GM23338 (cell line): ENCODE measurements around the gene TRIM44. TPM values are rescaled to one million over a fixed set of nuclear protein-coding genes. Genes with fewer than 3 reads are reported as not detected.

Experiments used
- ATAC-seq: fragments of 200-7000 bp; cut with Tn5 transposase; 3 replicates; pipeline ENCODE4 v1.9.1; 2020
- DNase-seq: peaks from one replicate; pipeline ENCODE4 v3.0.0-alpha.2; 2015; ENCODE audit warnings: low spot score
- H2AFZ ChIP-seq: fragments of 200-600 bp; sonication (generic); 2 replicates; pipeline ENCODE4 v1.8.0; 2016; ENCODE audit warnings: antibody characterized with exemption, mild to moderate bottlenecking, moderate library complexity
- H3F3A ChIP-seq: fragments of 200-600 bp; sonication (generic); replicated peaks from 2 replicates; pipeline ENCODE4 v1.8.0; 2017; ENCODE audit warnings: antibody characterized with exemption, mixed run types, low read depth
- H3K27ac ChIP-seq: fragments of 200-600 bp; sonication (generic); 2 replicates; pipeline ENCODE4 v1.6.1; 2016; ENCODE audit warnings: low read depth
- H3K27me3 ChIP-seq: fragments of 200-600 bp; sonication (generic); 2 replicates; pipeline ENCODE4 v1.8.0; 2016; ENCODE audit warnings: mild to moderate bottlenecking, mixed run types, moderate library complexity; ENCODE audit not compliant: insufficient read depth
- H3K36me3 ChIP-seq: fragments of 200-600 bp; sonication (generic); 2 replicates; pipeline ENCODE4 v1.8.0; 2016; ENCODE audit warnings: mild to moderate bottlenecking; ENCODE audit not compliant: insufficient read depth
- H3K4me1 ChIP-seq: fragments of 200-600 bp; sonication (generic); 2 replicates; pipeline ENCODE4 v1.8.0; 2016; ENCODE audit warnings: mild to moderate bottlenecking, moderate library complexity; ENCODE audit not compliant: insufficient read depth
- H3K4me2 ChIP-seq: fragments of 200-600 bp; sonication (generic); 2 replicates; pipeline ENCODE4 v1.7.1; 2017; ENCODE audit warnings: mixed run types
- H3K4me3 ChIP-seq: fragments of 200-600 bp; sonication (generic); 2 replicates; pipeline ENCODE4 v1.6.1; 2016; ENCODE audit warnings: mixed run types
- H3K79me2 ChIP-seq: fragments of 200-600 bp; sonication (generic); replicated peaks from 2 replicates; pipeline ENCODE4 v1.8.0; 2017; ENCODE audit warnings: mild to moderate bottlenecking; ENCODE audit not compliant: insufficient read depth
- H3K9me2 ChIP-seq: fragments of 200-600 bp; sonication (generic); 2 replicates; pipeline ENCODE4 v1.8.0; 2017; ENCODE audit not compliant: insufficient read depth
- H4K20me1 ChIP-seq: fragments of 200-600 bp; sonication (generic); replicated peaks from 2 replicates; pipeline ENCODE4 v1.8.0; 2017; ENCODE audit warnings: mild to moderate bottlenecking; ENCODE audit not compliant: insufficient read depth
- H3K27ac Mint-ChIP-seq: 2 replicates; pipeline ENCODE4 v1.8.0; 2020; ENCODE audit warnings: inconsistent platforms, mild to moderate bottlenecking, moderate library complexity, mixed read lengths
- H3K27me3 Mint-ChIP-seq: 3 replicates; pipeline ENCODE4 v1.8.0; 2022; ENCODE audit warnings: low read depth, mild to moderate bottlenecking, moderate library complexity, mixed read lengths, inconsistent platforms; ENCODE audit not compliant: insufficient read depth, poor library complexity
- H3K36me3 Mint-ChIP-seq: 3 replicates; pipeline ENCODE4 v1.8.0; 2021; ENCODE audit warnings: low read depth, mild to moderate bottlenecking, inconsistent platforms, moderate library complexity, mixed read lengths
- H3K4me1 Mint-ChIP-seq: 3 replicates; pipeline ENCODE4 v1.8.0; 2020; ENCODE audit warnings: mild to moderate bottlenecking, inconsistent platforms, mixed read lengths
- H3K4me3 Mint-ChIP-seq: 3 replicates; pipeline ENCODE4 v1.8.0; 2021; ENCODE audit warnings: moderate library complexity, mild to moderate bottlenecking, inconsistent platforms, mixed read lengths
- H3K9me3 Mint-ChIP-seq: 3 replicates; pipeline ENCODE4 v1.8.0; 2020; ENCODE audit warnings: moderate library complexity, mild to moderate bottlenecking, inconsistent platforms, mixed read lengths
- CREB1 ChIP-seq: fragments of 250-450 bp; sonication (Bioruptor Pico); IDR thresholded peaks from 2 replicates; pipeline ENCODE4 v1.5.0; 2020; ENCODE audit warnings: low read depth, mild to moderate bottlenecking, moderate library complexity
- ZNF331 ChIP-seq: fragments of 250-450 bp; sonication (Bioruptor Pico); IDR thresholded peaks from 2 replicates; pipeline ENCODE4 v1.5.0; 2020; ENCODE audit warnings: low read depth, mild to moderate bottlenecking, moderate library complexity
- ZNF462 ChIP-seq: fragments of 250-450 bp; sonication (Bioruptor Pico); IDR thresholded peaks from 2 replicates; pipeline ENCODE4 v1.5.0; 2020; ENCODE audit warnings: mild to moderate bottlenecking, moderate library complexity
- polyA plus RNA-seq: library from polyadenylated mRNA; unstranded; fragments of >200 nt; fragmentation: Nextera tagmentation; extraction: Ambion mirVana; gene quantifications from 2 replicates; pipeline ENCODE4 v1.2.1, GENCODE V29; 2016
- total RNA-seq: library from RNA; depleted of rRNA; stranded (reverse); fragments of >200 nt; shearing (Covaris generic); gene quantifications from 2 replicates; pipeline ENCODE4 v1.2.3, GENCODE V29; 2014

TRIM44 gene
- total and polyA plus RNA-seq, 2 experiments from 2014 or later, result 10.3 to 10.4 TPM

GRCh38 chr11:35814081-35814695 lies 151.6 kb downstream of the TRIM44 start:
- no peak overlapping the region for H3K4me3 ChIP-seq

More at GRCh38 chr11:35814081-35814695, 151.6 kb downstream of the TRIM44 start:
- Mint-ChIP-seq H3K9me3 (no peaks in the 10 kb centered on the region), H3K27ac (no peak overlapping the region), H3K4me3 (no peak overlapping the region), H3K4me1 (peaks cover 5% of the 10 kb centered on the region; the same call in 1 of the 3 replicates), H3K27me3 (no peaks in the 10 kb centered on the region), H3K36me3 (no peaks in the 10 kb centered on the region)
- H3K9me2 ChIP-seq, result no peaks in the 10 kb centered on the region
- no peak for TF ChIP-seq ZNF462
- no peak for TF ChIP-seq ZNF331
- TF ChIP-seq CREB1, result no peak
- ATAC-seq (no peak), DNase-seq (no peak)
- H3K36me3 ChIP-seq, result no peaks in the 10 kb centered on the region
- H3K4me2 ChIP-seq, result no peak overlapping the region
- no peaks in the 10 kb centered on the region for H3F3A ChIP-seq
- H2AFZ ChIP-seq, result no peak overlapping the region
- no peaks in the 10 kb centered on the region for H3K79me2 ChIP-seq
- H3K27ac ChIP-seq, result no peak overlapping the region
- no peaks in the 10 kb centered on the region; the same call in 1 of the 2 replicates for H4K20me1 ChIP-seq
- H3K4me1 ChIP-seq, result no peaks in the 10 kb centered on the region
- no peaks in the 10 kb centered on the region for H3K27me3 ChIP-seq
